NCI-H1417 treated with DMSO at 0.1 percent for 48 hours (cell line): ENCODE results near the gene LEPROT.
"Not testable (repeated sequence)": the region's sequence is repeated elsewhere in the genome, so short reads cannot be mapped to it uniquely, and the experiment has no call there.

Source experiments
- DNase-seq: peaks from one replicate; lab custom pipeline; 2025; lab: John Stamatoyannopoulos, UW

Gene LEPROT, protein sequence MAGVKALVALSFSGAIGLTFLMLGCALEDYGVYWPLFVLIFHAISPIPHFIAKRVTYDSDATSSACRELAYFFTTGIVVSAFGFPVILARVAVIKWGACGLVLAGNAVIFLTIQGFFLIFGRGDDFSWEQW

DNA sequence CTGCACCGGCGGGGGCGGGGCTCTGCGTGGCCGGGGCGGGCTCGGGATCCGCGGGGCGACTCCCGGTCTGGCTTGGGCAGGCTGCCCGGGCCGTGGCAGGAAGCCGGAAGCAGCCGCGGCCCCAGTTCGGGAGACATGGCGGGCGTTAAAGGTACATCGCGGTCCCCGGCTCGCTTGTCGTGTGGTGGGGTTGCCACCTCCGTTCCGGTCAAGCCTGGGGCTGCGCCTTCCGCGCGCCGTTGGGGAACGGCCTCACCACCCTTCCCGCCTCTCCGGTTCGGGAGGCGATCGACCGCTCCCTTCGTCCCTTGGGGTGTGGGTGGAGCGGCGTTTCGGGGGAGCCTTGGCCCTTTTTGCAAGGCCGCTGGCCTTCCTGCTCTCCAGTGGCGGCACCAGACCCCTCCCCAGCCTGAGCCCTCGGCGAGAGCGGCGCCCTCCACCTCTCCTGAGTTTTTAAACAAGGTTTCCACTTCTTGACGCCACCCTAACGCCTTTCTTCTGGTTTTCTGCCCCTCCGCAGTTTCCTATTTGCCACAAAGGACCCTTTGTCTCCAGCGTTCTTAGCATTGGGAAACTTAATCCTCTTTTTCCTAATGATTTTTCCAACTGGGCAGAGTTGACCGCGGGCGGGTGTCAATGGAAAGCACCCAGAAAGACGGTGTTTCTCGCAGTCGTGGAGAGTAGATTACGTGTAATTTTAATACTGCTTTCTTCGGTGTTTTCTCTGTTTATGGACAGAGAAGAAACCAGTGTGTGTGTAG lies at the start of gene LEPROT, which contains the start of gene LEPR:
LEPROT (plus strand) TSS at position 79 of the 761 bp plus-strand sequence; CDS start at position 136, 57 bp downstream.
LEPR (plus strand) TSS at position 79 of the 761 bp plus-strand sequence. CDS start 144,898 bp downstream, outside the sequence.
- DNase-seq: peak; percentile 67

GRCh38 chr1:65371544-65371943 lies 48.9 kb upstream of the LEPROT start:
- DNase-seq: no peak

- DNase-seq: no peak
These were observed 47.9 kb upstream of the LEPROT start for GRCh38 chr1:65372557-65372956.

GRCh38 chr1:65377496-65378246 lies 42.8 kb upstream of the LEPROT start:
- no peak for DNase-seq

DNA sequence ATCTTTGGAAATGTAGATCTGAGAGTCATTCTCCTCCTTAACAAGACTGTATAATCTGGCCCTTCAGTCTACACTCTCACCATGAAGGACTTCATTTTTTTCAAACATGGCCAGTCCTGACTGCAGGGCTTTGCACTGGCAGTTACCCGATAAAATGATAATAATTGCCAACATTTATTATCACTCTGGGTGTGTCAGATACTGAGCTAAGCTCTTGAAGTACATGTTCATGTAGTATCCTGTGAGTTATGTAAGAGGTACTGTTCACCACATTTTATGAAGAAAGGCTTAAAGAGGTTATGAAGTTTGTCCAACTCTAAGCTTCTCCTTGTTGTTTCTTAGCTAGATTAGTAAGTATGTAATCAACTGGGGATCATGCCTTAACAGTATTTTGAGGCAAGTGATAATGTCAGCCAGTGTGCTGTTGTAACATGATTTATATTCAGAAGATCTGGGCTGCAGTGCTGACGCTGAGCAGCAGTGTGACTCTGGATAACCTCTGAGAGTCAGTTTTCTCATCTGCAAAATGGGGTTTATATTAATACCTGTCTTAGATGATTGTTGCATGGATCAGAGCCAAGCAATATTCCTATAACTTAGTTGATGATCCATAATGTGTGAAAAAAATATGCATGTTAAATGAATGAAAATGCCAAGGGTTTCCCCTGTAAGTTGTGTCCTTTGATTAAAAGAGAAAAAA lies 42.1 kb upstream of the LEPROT start:
- no peak for DNase-seq

DNA sequence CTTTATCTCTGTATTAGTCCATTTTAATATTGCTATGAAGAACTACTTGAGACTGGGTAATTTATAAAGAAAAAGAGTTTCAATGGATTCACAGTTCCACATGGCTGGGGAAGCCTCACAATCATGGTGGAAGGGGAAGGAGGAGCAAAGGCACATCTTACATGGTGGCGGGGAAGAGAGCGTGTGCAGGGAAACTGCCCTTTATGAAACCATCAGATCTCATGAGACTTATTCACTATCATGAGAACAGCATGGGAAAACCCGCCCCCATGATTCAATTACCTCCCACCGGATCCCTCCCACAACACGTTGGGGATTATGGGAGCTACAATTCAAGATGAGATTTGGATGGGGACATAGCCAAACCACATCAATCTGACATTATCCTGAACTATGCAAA lies 36.0 kb upstream of the LEPROT start:
- not testable (repeated sequence) for DNase-seq

DNA sequence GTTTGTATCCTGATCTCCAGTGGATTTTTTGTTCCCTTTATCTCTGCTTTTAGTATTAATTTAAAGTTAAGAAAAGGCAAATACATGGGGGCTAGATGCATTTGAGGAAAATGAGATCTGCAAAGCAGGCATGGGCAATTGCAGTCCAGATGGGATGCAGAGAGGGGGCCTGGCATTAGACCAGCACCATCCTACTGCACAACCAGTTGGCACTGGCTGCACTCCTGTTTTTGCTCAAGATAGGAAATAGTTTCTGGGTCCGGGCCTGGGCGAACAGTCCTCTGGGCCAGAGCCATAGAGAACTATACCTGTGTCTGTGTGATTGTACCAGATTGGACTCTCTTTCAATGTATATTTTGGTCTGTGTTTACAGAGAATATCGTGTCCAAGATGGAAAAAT lies 34.0 kb upstream of the LEPROT start:
- DNase-seq: no peak

- no peak for DNase-seq
These were observed 32.6 kb upstream of the LEPROT start for GRCh38 chr1:65387821-65388220.

GRCh38 chr1:65388908-65389695 lies 31.4 kb upstream of the LEPROT start:
- DNase-seq: no peak

DNA sequence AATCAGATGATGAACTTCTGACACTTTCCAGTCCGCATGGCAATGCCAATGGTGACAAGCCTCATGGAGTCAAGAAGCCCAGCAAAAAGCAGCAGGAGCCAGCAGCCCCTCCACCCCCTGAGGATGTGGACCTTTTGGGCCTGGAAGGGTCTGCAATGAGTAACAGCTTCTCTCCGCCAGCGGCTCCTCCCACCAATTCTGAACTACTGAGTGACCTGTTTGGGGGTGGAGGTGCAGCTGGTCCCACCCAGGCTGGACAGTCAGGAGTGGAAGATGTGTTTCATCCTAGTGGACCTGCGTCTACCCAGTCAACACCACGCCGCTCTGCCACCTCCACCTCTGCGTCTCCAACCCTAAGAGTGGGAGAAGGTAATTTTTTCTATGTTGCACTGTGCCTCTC lies 28.0 kb upstream of the LEPROT start:
- no peak for DNase-seq

DNA sequence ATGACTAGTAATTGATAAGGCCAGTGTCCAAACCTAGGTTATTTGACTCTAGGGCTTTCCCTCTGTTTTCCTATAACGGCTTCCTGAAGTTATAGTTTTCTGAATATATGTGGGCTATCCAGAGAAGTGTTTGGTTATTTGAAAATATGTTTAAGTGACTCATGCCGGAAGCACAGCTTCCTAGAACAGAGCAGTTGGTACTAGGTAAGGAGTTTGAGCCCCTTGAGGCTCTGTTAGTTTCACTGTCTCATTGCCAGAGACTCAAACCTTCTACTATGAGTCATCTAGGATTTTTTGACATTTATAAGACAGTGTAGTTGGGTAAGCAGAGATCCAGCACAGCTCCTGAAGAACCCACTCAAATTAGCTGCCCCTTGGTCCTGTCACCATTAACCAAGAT lies 27.1 kb upstream of the LEPROT start:
- no peak for DNase-seq

DNA sequence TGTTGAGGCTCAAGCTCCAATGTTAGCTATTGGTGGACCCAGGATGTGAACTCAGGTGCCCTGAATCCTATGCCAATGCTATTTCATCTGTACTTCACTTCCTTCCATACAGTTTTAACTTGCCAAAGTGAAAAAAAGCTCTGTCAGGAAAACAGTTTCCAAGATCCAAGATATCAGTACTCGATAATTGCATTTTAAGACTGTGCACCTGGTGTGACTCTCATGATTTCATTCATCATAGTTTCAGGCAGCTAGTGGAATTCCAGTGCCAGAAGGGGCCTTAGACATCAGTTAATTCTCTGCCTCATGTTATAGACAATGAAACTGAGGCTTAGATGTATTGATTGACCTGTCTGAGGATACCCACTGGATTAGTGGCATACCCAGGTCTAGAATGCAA lies 26.5 kb upstream of the LEPROT start:
- DNase-seq: no peak

DNA sequence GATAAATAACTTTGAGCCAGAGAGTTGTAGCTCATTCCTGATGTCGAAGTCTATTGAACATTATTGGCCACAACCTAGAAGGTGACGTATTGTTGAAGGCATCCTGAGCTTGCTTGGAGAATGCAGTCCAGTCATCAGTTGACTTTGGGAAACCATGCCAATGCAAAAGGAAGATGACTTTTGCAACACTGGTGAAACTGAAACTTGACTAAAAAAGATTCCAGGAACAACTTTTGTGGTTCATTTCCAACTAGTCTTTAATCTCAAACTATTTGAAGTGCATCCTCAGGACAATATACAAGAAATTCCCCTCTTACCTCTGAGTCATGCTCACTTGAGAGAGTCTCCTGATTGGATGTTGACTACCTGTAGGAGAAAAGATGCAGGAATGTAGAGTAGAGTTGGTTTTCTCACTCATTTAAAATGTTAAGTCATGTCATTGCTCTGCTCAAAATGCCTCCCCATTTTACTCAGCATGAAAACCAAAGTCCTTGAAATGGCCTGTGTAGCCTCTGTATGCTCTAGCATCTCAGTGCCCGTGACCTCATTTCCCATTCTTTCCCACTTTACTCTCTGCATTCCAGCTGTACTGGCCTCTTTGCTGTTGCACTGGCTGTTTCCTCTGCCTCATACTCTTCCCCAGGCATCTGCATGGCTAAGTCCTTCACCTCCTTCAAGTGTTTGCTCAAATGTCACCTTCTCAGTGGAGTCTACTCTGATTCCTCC lies 24.4 kb upstream of the LEPROT start:
- DNase-seq: no peak

DNA sequence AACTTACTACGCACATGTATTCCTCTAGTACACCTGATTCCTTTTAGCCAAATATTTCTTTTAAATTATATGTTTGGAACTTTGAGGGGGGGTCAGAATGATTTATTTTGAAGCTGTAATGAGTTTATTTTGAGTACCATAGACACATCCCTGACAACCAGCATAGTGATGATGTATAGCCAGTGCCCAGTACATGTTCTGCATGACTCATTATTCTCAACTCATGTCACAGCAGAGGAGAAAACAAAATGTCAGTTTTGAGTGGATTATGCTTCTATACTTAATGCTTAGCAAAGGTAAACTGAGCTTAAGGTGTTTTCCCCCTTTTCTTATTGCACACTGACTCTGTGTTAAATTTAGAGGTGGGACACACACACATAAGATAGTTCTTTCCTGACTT lies 22.4 kb upstream of the LEPROT start:
- no peak for DNase-seq

DNA sequence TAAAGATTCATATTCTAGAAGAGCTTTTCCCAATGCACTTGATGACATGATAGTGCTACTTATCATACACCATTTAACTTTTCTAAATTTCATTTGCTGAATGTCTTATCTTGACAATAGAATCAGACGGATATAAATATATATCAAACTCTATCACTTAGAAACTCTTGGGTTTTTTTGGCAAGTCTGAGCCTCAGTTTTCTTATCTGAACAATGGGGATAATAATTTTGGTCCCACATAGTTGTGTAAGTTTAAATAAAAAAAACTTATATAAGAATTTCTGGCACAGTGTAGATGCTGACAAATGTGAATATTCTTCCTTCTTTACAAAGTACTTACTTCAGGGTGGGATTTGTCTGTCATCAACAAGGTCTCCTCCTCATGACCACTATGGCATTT lies 21.5 kb upstream of the LEPROT start:
- no peak for DNase-seq

DNA sequence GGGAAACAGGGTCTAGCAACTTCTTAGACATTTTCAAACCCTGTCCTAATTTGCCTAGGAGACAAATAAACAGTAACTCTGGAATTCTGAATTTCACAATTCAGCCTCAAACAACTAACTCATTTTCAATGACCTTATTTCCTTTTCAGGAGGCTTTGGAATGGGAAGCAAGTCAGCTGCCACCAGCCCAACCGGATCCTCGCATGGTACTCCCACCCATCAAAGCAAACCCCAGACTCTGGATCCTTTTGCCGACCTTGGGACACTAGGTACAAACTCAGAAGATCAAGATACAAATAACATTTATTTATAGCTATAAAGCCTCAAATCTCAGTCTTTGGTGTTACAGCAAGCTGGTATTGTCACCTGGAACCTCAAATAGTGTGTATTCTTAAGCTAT lies 18.9 kb upstream of the LEPROT start:
- DNase-seq: no peak

- DNase-seq: no peak
These were observed 15.5 kb upstream of the LEPROT start for GRCh38 chr1:65404941-65405340.

- DNase-seq: no peak
These were observed 12.6 kb upstream of the LEPROT start for GRCh38 chr1:65407877-65408276.

GRCh38 chr1:65409314-65409713 lies 11.2 kb upstream of the LEPROT start:
- no peak for DNase-seq

DNA sequence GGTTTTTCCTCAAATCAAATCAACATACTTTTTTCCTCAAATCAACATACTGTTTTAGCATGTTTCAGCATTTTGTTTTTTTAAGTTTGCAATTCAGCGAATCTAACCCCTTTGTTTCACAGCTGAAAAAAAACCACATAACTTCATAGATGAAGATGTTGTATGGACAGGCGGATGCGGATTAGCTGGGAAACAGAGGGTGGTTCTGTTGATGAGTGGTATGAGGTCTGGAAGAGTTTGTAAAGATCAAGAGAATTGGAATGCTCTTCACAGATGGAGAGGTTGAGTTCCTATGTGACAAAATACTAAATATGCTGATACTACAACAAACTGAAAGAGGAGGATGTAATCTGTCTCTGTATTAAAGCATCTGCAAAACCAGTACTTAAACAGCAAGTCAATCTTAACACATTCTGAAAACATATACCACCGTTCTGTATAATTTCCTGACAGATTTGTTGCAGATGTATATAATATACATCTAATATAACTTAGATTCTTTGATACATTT lies 10.6 kb upstream of the LEPROT start:
- DNase-seq: no peak
